Glomerular visceral epithelial cell (primary cell): ENCODE results near the gene ADAMTS15.

Experiments used
- DNase-seq: peaks from one replicate; pipeline ENCODE4 v3.0.0-alpha.2; 2016; ENCODE audit errors: extremely low spot score

The ADAMTS15 gene

GRCh38 chr11:130462101-130462885, 13.8 kb downstream of the ADAMTS15 start:
- no peak for DNase-seq

DNA sequence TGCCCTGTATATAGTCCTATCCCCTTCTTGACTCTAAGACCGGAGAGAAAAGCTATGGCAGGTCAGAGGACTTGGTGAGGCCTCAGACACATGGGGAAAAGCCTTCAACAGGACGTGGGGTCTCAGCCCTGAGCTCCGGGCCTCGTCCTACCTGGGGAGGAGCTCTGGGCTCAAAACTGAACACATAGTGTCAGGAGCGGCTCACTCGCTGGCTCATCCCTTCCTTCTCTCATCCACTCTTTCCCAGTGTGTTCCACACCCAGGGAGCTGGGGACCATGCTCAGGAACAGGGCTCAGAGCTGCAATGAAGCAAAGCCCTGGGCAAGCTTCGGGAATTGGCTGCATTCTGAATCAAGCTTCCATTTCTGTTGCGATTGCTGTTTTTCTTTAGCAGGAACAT, 14.5 kb downstream of the ADAMTS15 start:
- no peak for DNase-seq

- no peak for DNase-seq
Observed at GRCh38 chr11:130464291-130464812, 15.9 kb downstream of the ADAMTS15 start.

- no peak for DNase-seq
Observed at GRCh38 chr11:130465263-130465662, 16.8 kb downstream of the ADAMTS15 start.

DNA sequence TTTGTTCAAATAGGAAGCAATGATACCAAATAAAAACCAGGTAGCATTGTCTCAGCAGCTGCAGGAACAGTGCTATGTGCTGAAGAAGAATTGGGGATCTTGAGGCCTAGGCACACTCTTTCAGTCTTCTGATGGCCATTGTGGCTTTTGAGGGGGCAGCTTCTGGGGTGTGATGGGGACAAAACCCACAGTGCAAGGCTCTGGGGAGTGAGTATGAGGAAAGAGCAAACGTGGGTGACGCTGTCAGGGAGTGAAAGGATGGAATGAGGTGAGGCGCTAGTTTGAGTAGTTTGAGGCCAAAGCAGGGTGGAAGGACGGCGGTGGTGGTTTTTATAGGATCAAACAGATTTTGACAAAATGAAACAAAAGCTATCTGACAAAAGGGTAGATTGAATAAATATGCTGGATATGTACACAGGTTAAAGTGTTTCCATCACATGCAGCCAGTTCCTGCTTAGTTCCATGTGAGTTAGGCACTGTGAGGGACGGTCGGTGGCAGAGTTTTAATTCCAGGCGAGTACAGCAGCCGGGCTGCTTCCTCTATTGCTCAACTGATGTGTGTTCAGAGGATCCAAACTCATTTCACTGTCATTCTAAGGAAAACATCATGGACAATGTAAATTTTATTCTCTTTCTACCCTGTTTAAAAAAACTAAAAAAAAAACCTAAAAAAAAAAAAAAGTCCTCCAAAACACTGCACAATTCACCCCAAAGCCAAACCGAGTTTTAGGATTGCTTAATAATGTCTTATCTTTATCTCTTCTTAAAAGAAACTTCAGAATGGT, 18.9 kb downstream of the ADAMTS15 start:
- no peak for DNase-seq

DNA sequence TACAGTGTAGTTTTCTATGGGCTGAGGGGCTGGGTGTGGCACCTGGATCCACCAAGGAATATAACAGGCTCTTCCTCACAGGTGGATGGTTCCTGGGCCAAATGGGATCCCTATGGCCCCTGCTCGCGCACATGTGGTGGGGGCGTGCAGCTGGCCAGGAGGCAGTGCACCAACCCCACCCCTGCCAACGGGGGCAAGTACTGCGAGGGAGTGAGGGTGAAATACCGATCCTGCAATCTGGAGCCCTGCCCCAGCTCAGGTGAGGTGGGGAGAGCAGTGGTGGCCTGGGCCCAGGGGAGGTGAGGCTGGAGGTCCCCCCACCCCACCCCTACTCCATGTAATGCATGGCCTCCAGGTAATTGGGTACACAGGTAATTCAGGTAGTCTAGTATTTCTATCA, 20.7 kb downstream of the ADAMTS15 start:
- DNase-seq, result no peak

GRCh38 chr11:130470832-130471706, 22.6 kb downstream of the ADAMTS15 start:
- DNase-seq, result no peak

DNA sequence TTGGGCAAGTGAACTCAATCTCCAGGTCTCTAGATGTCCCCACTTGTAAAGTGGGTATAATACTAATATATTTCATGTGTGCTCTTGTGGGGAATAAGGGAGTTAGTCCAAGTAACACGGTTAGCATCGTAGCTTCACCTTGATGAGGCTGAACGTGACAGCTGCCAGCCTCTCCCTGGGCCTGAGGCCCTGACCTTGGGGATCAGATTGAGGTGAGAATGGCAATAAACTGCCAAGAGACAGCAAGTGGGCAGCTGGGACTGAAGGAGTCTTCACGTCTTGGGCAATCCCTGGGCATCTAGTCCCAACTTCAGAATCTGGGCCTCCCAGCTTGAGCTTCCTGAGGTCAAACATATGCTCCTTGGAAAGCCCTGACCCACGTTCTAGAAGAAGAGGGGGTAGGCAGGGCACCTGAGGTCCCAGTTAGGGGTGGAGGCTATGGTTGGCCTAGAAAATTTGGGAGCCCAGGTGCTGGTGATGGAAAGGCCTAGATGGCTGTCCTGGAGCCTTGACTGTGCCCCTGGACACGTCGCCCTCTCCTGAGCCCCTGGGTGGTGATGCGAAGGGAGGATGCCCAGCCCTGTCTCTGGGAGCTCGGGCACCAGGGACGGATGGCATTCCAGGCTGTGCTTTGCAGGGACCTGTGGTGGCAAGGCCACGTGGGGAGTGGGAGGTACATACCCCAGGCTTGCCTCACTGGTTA, 23.4 kb downstream of the ADAMTS15 start:
- no peak for DNase-seq

GRCh38 chr11:130472434-130472961, 24.1 kb downstream of the ADAMTS15 start:
- no peak for DNase-seq

- DNase-seq, result no peak
Observed at GRCh38 chr11:130473056-130473794, 24.8 kb downstream of the ADAMTS15 start.

DNA sequence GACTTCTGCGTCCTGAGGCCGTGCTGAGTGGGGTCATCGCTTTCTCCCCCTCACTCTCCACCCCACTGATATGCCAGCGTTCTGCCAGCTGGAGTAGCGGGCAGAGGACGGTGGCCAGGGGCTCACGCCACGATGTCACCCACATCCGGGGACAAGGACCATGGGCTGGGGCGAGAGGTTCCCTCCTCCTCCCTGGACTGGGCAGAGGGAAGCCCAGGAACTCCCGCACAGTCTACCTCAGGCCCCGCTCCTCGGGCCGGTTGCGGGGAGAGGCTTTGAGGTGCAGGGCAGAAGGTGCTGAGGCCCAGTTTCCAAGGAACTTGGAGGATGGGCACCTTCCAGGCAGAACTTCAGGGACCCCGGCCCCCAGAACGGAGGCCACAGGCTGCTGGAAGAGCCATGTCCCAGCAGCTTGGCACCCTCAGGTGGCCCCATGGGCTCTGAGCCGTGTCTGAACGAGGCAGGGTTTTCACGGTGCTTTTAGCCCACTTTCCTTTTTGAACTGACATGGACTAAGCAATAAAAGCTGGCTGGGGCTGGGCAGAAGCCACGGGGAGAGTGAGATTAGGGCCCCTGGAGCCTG, 25.4 kb downstream of the ADAMTS15 start:
- DNase-seq, result no peak

DNA sequence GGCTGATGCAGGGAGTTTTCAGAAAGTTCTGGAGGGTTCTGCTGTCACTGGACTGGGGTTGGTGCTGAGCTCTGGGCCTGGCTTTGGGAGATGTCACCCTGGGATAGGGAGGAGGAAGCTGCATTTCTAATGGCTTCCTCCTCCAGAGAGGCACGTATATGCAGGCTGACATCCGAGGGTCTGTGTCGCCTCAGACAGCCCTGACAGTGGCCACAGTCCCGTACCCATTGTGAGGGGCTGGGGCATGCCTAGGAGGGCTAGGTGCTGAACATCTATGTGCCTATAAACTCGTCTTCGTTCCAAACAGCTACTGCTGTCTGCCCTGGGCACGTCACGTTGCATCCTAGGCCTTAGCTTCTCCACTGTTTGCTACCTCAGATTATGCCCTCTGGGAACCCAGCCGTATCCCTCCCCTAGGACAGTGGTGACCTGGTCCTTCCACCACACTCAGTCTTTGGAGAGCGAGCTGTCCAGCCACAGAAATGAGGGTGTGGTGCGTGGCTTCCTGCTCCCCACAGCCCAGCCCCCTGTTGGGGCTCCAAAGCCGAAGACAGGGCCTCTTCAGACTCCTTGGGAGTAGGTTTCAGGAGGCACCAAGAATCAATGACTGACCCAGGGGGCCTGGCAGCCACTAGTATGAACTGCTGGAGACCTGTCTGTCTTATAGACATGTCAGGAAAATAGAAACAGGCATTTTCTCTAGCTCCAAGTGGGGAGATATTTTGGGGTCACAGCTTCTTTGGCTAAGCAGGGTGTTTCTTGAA, 26.4 kb downstream of the ADAMTS15 start:
- DNase-seq, result no peak

GRCh38 chr11:130475426-130476053, 27.1 kb downstream of the ADAMTS15 start:
- no peak for DNase-seq

DNA sequence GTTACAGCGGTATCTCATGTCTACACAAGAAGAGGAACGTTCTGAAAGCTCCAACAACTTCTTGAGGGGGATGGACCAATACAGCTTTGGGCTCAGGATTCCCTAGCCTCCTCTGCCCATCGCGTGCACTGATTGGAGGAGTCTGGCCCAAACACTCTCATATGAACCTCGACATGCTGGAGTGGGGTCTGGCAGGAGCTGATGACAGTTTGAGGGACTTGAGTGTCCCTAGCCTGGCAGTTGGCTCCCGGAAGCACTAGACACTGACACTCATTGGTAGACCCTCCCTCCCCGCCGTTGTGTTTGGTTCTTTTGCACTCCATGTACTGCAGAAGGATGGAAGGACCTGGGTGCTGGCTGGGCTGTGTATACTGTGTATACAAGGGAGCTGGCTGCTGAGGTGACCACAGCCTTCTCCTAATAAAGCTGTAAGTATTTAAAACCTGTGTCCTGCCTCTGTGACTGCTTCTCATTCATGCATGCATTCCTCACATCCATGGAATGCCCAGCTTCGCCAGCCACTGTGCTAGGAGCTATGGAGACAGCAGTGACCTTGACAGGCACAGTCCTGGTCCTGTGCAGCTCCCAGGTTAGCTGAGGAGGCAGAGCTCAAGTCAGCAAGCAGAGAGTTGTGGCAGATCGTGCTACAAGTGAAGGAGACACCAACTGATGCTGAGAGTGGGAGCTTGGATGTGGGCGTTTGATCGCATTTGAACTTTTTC, 27.9 kb downstream of the ADAMTS15 start:
- peak; percentile 38 for DNase-seq

DNA sequence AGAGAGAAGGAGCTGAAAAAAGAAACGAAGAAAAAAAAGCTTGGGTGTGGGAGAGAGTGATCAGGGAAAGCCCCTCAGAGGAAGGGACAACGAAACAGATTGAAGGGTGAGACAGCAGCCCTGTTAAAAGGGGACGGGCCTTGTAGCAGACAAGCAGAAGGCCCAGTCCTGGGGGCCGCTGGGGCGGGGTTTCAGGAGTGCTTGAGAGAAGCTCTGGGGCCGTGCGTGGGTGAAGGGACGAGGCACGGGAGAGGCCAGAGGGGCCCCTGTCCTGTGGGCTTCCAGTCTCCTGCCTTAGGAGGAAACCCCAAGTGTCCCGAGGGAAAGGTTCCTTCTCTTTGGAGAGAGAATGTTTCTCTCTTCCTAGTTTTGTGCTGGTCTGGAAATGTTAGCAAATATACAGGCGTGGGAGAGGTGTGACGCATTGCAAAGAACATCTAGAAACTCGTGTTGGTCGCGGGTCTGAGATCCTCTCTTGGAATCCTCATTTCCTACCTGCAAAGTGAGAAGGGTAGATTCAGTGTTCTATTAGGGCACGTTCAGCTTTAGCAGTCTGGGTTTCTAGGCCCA, 28.6 kb downstream of the ADAMTS15 start:
- DNase-seq, result no peak

- DNase-seq, result peak; percentile 54
Observed at GRCh38 chr11:130477586-130478203, 29.2 kb downstream of the ADAMTS15 start.

DNA sequence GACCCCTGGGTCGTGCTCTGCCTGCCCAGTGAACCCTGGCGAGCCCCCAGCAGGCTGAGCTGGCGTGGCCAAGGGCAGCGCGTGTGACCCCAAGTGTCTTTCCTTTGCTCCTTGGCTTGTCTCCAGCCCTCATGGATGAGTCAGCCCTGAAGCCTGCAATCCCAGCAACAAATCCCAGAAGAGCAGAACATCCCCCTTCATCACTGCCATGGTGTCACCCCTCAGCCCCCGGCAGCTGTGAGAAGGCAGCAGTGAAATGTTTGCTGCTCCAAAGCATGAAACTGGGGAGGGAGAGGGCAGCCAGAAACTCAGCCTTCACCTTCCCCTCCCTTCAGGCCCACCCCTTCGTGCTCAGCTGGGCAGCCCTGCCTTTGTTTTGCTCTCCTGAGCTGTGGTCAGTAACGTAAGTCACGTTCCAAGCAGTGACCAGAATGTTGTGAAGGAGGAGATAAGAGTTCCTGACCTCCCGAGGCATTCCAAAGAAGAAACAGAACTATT, 29.8 kb downstream of the ADAMTS15 start:
- DNase-seq, result peak; percentile 94
